T-helper 9 cell (primary cell): ENCODE data around the gene CD72.

ENCODE experiments used
- DNase-seq: peaks from one replicate; pipeline ENCODE4 v3.0.0-alpha.2; 2020
- total RNA-seq, 2 donors: gene quantifications; one replicate each; lab custom pipeline; 2026; lab: John Stamatoyannopoulos, UW

CD72 gene
- total RNA-seq = 1.9 to 5.8 reads per million in 2 donors

- DNase-seq = no peak
Observed at GRCh38 chr9:35618325-35618727, at the start of gene CD72. CD72 (minus strand) TSS chr9:35618413; CDS start chr9:35618303, 110 bp downstream.

GRCh38 chr9:35667939-35668338 lies 49.7 kb upstream of the CD72 start:
- DNase-seq = no peak

GRCh38 chr9:35666549-35666948 lies 48.3 kb upstream of the CD72 start:
- DNase-seq = no peak

GRCh38 chr9:35666045-35666444 lies 47.8 kb upstream of the CD72 start:
- DNase-seq = no peak

GRCh38 chr9:35665471-35665818 lies 47.2 kb upstream of the CD72 start:
- DNase-seq = no peak

- peak; percentile 57 for DNase-seq
Observed at GRCh38 chr9:35664531-35665470, 46.6 kb upstream of the CD72 start, which contains the start of gene ARHGEF39. ARHGEF39 (minus strand) TSS chr9:35665195; CDS start chr9:35665169, 26 bp downstream.

GRCh38 chr9:35662437-35662836 lies 44.2 kb upstream of the CD72 start:
- no peak for DNase-seq

- DNase-seq = peak; percentile 50
Observed at GRCh38 chr9:35661756-35662350, 43.6 kb upstream of the CD72 start.

GRCh38 chr9:35660966-35661415 lies 42.8 kb upstream of the CD72 start:
- no peak for DNase-seq

- no peak for DNase-seq
Observed at GRCh38 chr9:35659340-35659739, 41.1 kb upstream of the CD72 start.

- no peak for DNase-seq
Observed at GRCh38 chr9:35658968-35659220, 40.7 kb upstream of the CD72 start.

- DNase-seq = peak; percentile 80
Observed at GRCh38 chr9:35658137-35658967, 40.1 kb upstream of the CD72 start, which contains the start of gene CCDC107. CCDC107 (plus strand) TSS chr9:35658292; CDS start chr9:35658380, 88 bp downstream.

- peak; percentile 75 for DNase-seq
Observed at GRCh38 chr9:35657546-35658136, 39.4 kb upstream of the CD72 start, which contains the start of gene RMRP. RMRP (minus strand) TSS chr9:35658019.

- no peak for DNase-seq
Observed at GRCh38 chr9:35656831-35657545, 38.8 kb upstream of the CD72 start.

- no peak for DNase-seq
Observed at GRCh38 chr9:35656348-35656747, 38.1 kb upstream of the CD72 start.

- no peak for DNase-seq
Observed at GRCh38 chr9:35653611-35654010, 35.4 kb upstream of the CD72 start.

GRCh38 chr9:35652829-35653209 lies 34.6 kb upstream of the CD72 start:
- DNase-seq = no peak

GRCh38 chr9:35651956-35652828 lies 34.0 kb upstream of the CD72 start:
- DNase-seq = no peak

GRCh38 chr9:35650341-35651158 lies 32.3 kb upstream of the CD72 start, which contains the start of gene SIT1:
SIT1 (minus strand) TSS chr9:35650931; CDS start chr9:35650853, 78 bp downstream.
- no peak for DNase-seq
